Glomerular visceral epithelial cell (primary cell): ENCODE data around the gene RASSF5.
A peak's percentile ranks its signal among the peaks of the same experiment; 100 is the strongest.
"Not testable (repeated sequence)": the region's sequence is repeated elsewhere in the genome, so short reads cannot be mapped to it uniquely, and the experiment has no call there.

Experiments used
- DNase-seq: peaks from one replicate; pipeline ENCODE4 v3.0.0-alpha.2; 2016; ENCODE audit errors: extremely low spot score

Gene RASSF5

GRCh38 chr1:206569556-206569955 is 62.2 kb downstream of the RASSF5 start:
- no peak for DNase-seq

- no peak for DNase-seq
Observed at GRCh38 chr1:206570529-206570928, 63.2 kb downstream of the RASSF5 start.

DNA sequence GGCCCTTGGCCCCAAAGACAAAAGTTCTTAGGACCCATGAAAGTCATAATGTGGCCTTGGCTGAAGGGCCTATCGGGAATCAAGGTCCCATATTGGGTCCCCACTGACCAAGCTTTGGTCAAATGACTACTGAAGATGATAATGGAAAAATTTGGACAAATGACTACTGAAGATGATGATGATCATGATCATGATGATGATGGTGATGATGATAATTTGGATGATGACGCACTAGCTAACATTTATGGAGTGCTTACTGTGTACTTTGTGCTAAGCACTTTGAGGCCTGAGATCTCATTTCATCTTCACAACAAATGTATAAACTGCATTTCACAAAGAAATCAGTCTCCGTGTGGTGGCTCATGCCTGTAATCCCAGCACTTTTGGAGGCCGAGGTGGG is 65.5 kb downstream of the RASSF5 start:
- DNase-seq: no peak

DNA sequence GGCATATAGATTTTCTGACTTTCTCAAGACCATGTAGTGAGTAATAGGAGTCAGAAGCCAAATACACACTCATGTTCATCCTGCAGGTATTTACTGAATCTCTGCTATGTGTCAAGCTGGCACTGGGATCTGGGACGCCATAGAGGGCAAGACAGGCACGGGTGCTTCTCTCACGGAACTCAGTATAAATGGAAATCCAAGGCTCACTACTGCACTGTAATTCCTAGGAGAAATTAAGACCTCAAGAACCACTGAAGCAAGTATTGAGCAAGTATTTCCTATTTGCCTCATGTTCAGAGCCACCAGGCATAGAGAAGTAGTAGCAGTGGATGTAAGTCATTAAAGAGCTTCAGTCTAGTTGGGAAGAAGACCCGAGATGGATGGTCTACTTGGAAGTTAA is 66.0 kb downstream of the RASSF5 start:
- DNase-seq: no peak

DNA sequence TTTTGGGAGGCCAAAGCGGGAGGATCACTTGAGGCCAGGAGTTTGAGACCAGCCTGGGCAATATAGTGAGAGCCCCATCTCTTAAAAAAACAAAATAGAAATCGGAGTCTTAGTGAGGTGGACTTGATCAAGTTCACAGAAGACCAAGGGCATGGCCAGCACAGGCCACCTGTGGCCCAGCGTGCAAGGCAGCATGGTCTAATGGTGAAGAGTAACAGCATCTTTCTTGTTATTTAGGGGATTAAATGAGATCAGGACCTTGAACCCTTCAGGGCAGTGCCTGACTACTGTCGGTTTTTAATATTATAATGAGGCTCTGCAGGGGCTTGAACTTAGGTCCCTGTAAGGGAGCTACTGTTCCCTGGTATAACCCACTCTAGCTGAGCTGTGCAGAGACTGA is 66.4 kb downstream of the RASSF5 start:
- DNase-seq: no peak

DNA sequence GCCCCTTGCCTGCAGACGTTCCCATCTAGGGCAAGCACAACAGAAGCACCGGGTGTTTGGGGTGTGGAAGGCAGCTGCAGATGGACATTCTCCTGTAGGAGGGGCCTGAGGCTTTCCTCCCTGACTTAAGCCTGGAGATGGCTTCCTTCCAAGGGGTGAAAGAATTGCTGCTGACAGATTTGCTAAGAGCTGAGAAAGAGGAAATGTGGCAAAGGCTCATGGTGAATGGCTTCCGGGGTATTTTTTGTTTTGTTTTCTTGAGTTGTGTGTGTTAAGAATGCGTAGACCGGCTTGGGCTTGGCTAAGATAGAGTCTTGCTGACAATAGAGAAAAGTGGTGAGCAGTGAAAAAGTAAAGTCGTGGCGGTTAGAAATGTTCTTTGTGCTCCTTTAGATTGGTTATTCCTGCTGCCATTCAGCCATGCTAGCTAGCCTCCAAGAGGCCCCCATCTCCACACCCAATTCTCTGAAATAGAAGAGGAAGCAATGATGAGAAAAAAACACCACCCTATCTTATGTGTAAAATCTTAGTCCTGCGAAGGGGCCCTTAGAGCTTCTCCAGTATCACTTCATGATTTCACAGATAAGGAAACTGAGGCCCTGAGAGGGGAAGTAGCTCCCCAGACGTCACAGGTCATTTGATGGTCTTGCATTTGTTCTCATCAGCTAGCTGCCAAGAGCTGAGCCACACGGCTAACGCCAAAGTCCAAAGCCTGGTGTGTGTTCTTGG is 68.0 kb downstream of the RASSF5 start:
- DNase-seq: no peak

DNA sequence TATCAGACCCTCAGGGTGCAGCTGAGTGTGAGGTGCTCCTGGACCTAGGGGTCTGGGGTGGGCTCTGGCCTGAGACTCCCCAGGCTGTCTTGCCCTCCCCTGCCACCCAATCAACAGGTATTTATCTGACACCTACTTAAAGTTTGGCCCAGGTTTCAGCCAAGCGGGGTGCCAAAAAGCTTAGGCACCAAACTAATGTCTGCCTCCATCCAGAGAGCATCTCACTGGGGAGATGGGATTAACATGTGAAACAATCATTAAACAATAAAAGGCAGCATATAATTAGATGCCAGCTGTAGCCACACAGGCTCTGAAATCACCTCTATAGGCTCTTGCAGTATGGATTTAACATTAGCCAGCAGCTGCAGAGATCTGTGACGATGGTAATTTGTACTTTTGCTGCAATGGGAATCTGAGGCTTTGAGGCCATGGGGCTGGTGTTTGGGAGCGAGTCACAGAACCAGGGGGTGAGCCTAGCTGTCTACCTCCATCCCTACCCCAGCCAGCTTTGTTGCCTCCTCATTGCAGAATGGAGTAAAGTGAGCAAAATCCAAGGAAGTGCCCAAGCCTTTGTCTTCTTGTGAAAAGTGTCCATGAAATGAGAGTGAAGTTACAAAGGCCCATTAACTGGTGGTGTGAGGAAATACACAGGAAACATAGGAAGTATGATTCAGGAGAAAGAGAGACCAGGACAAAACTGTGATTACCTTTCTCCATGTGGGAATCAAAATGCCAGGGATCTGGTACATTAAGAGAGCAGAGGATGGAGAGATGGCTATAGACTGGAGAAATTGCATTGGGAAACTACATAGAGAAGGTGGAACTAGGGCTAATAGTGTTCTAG is 68.8 kb downstream of the RASSF5 start:
- DNase-seq: no peak

- no peak for DNase-seq
Observed at GRCh38 chr1:206577626-206578025, 70.3 kb downstream of the RASSF5 start.

DNA sequence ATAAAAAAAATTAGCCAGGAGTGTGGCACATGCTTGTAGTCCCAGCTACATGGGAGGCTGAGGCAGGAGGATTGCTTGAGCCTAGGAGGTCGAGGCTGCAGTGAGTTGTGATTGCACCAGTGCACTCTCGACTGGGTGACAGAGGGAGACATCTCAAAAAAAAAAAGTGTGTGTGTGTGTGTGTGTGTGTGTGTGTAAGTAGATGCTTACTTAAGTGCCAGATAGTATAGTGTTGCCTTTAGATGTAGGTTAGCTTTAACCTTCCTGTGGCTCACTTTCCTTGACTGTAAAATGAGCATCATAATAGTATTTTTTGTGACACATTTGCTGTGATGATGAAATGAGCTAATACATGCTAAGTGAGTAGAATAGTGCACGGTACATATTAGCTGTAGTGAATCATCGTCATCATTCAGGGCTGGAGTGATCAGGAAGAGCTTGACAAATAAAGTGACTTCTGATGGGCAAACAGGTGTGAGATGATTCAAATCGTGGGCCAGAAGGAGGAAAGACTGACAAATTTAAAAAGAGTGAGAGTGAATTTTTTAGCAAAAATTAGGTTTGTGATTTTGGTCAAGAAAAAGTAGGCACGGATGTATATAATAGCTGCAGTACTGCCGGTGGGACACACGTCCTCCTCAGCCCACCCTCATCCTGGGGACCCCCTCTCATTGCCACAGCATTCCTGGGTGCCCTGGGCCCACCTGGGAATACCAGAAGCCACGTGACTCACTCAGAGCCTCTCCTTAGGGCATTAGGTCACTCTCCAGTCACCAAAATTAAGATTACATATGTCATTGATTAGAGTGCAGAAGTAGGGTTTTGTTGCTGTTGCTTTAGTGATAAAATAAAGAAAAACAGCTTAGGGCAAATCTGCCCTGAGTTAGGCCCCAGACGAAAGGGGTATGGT is 71.0 kb downstream of the RASSF5 start:
- no peak for DNase-seq

DNA sequence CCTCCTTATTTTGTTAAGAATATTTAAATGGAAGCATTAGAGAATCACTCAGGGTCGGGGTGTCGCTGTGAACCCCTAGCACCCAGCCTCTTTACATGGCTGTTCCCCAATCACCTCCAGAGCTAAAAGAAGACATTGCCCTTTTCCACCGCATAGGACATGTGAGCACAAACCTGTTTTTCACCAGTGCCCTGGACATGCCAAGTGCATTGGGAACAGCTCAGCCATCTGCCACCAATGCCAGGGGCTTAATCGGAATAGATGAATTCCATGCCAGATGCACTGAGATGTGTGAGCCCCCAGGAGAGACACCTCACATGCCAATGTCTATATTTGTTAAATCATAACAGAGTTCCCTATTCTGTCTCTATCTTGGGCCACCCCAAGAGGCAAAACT is 71.6 kb downstream of the RASSF5 start:
- no peak for DNase-seq

- peak; percentile 74 for DNase-seq
Observed at GRCh38 chr1:206579747-206580437, 72.6 kb downstream of the RASSF5 start.

DNA sequence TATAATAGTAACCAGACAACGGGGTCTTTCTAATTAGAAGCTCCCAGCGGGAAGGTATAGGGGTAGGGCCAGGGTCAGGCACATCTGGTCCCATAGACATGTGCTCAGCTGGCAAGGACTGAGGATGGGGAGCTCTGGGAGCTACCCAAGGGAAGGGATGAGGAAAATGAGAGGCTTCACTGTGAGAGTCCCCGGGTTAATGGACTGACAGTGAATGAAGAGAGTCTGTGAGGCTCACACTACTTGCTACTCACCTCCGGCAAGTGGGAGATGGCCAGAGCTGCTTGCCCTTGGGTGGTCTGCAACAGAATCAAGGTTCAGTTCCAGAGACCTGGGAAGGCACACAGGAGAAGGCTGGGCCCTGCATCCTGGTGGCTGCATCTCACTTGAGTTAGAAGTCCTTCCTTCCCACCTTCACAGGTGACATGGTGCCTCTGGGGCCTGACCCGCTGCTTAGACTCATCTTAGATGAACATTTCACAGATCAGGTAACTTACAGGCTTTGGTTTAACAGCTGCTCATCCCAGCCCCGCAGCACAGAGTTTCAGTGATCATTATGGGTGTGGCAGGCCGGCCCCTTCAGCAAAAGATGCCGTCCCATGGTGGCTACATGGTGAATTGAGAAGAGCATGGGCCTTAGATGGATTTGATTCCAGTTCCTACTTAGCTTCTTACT is 73.2 kb downstream of the RASSF5 start:
- no peak for DNase-seq

DNA sequence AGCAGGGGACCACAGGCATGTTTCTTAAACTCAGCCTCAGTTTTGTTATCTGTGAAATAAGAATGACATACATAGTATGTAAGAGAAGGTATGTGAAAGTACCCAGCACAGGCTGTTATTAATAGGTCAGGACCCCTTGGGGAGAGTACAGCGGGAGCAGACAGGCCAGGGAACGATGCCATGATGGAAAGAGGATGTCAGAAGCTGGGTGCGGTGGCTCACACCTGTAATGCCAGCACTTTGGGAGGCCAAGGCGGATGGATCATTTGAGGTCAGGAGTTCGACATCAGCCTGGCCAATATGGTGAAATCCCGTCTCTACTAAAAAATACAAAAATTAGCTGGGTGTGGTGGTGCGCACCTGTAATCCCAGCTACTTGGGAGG is 73.8 kb downstream of the RASSF5 start:
- DNase-seq: not testable (repeated sequence)

DNA sequence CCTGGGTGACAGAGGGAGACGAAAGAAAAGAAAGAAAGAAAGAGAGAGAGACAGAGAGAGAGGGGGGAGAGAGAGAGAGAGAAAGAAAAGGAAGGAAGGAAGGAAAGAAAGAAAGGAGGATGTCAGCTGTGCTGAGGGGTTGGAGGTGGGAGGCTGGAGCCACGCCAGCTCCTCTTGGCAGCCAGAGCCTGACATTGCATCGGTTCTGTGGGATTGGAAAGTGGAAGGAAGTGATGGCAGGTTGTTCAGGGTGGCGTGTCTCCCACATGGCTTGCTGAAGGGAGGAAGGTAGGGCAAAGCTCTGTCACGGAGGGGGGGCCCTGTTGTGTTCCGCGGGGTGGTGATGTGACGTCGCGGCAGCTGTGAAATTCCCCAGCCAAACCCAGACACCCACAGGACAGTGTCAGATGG is 74.2 kb downstream of the RASSF5 start:
- no peak for DNase-seq

DNA sequence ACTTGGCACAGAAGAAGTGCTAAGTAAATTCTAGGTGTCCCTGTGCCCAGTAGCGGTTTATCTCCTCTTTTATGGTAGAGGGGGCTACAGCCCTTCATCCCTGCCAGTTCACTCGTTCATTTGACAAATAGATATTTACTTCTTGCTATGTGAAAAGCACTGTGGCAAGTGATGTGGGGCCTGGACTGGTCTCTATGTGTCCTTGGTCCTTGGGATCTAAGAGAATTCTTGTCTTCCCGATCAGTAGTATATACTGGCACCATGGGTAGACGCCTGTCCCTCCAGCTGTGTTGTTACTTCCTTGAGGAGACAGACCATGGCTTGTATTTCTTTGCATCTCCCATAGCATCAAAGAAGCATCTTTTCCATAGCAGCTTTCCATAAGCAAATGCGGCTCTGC is 75.2 kb downstream of the RASSF5 start:
- no peak for DNase-seq

DNA sequence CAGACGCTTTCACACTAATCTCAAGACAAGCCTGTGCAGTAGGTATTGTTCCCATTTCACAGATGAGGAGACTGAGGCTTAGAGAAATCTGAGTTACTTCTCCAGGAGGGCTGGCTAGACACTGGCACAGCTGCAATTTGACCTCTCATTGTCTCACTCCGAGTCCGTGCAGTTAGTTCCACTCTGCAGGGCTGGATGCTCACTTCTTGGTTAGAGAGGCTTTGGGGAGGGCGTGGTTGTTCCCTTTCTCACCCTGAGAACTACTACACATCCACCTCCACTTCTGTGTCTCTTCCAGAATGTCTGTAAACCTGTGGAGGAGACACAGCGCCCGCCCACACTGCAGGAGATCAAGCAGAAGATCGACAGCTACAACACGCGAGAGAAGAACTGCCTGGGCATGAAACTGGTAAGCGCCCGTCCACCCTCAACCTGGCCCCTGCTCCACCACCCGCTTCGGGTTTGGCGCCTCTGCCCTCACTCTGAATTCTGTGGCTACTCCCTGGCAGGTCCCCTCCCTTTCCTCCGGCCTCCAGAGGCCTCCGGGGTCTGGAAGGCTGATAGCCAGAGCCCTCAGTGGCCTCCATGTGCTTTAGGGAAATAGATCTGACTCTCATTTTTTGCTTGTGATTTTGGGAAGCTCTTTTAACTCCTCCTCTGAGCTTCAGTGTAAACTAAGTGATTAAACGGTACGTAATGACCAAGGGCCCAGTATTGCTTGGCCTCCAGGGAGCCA is 75.8 kb downstream of the RASSF5 start:
- DNase-seq: no peak

GRCh38 chr1:206583707-206584648 is 76.6 kb downstream of the RASSF5 start:
- peak; percentile 64 for DNase-seq

DNA sequence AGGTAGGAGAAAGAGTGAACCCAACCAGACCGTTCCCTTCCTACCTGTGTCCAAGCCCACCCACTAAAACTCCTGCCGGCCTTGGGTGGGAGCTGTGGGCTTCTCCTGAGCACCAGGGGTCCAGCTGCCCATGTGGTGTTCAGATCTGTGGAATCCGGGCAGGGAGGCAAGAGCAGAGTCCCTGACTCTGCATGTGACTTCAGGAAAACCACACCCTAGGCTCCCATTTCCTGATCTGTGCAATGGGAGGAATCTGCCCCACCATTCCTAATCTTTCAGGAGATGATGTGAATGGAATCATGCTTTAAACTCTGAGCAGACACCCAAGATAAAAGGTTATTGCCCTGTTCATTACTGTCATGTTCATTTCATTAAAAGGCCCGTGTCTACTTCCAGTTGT is 77.4 kb downstream of the RASSF5 start:
- DNase-seq: no peak
